ENCODE data around the gene TFAP2B.

Gene TFAP2B

DNA sequence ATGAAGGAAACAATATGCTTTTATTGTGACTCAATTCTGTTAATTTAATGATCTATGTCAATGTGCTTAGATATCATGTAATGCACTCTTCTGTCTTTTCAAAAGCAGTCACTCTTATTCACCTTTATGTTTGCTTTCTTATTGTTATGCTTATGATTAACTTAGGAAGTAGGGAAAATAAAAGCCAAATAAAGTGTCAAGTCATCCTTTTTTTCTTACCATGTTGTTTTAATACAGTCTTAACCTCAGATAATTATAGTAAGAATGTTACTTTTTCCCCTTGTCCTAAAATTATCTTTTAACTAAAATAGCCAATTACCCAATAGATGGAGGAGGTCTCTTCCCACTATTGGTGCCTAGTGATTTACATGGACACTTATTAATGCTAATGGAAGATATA lies 72.6 kb downstream of the TFAP2B start:
- Histone ChIP-seq H2BK120ac (ENCODE audit: low read depth, low read length) (no peak overlapping the region), H2BK5ac (ENCODE audit: low read depth, low read length, poor library complexity, severe bottlenecking) (no peak overlapping the region), H3K79me1 (replicated peaks; ENCODE audit: low read length, poor library complexity, severe bottlenecking) (no peaks in the 10 kb centered on the region), H4K8ac (ENCODE audit: low read length) (no peak overlapping the region), H3K9me3 (ENCODE audit: control insufficient read depth, low read length) (no peaks in the 10 kb centered on the region), H2AFZ (ENCODE audit: low read depth, low read length) (no peak overlapping the region), H2AK5ac (ENCODE audit: low read length, severe bottlenecking) (no peak overlapping the region), H3K4ac (ENCODE audit: low read depth in 1 of 2, low read length in 2 of 2) (no peak overlapping the region), H3K23ac (ENCODE audit: low read length in 2 of 2) (no peak overlapping the region), H3K4me3 (ENCODE audit: insufficient read depth in 1 of 2, low read depth in 1 of 2, low read length in 2 of 2) (no peak overlapping the region), H3K27me3 (ENCODE audit: control insufficient read depth in 1 of 2, insufficient read depth in 1 of 2, low read length in 2 of 2) (no peaks in the 10 kb centered on the region), H3K4me2 (ENCODE audit: low read length, poor library complexity, severe bottlenecking) (no peak overlapping the region), H3K9ac (ENCODE audit: low read length) (no peak overlapping the region), H2BK15ac (ENCODE audit: low read depth, poor library complexity, severe bottlenecking) (no peak overlapping the region), H2BK12ac (ENCODE audit: low read length in 2 of 2) (no peak overlapping the region), H3K36me3 (ENCODE audit: control insufficient read depth in 1 of 2, insufficient read depth in 2 of 2, low read depth in 1 of 2, low read length in 2 of 2) (no peaks in the 10 kb centered on the region), H3K4me1 (ENCODE audit: control insufficient read depth, insufficient read depth, low read depth, low read length) (no peaks in the 10 kb centered on the region), H3K14ac (ENCODE audit: low read length in 2 of 2) (no peak overlapping the region), H3K27ac (ENCODE audit: low read length, poor library complexity, severe bottlenecking) (no peak overlapping the region), H4K91ac (ENCODE audit: low read length) (no peak overlapping the region), H3K18ac (ENCODE audit: low read depth in 1 of 2, low read length in 2 of 2) (no peak overlapping the region)
- no peak for DNase-seq
